Transverse colon (tissue), 4 donors: ENCODE results near the gene PIF1. TPM values are rescaled to one million over a fixed set of nuclear protein-coding genes. Genes with fewer than 3 reads are reported as not detected.
"Not testable (repeated sequence)": the region's sequence is repeated elsewhere in the genome, so short reads cannot be mapped to it uniquely, and the experiment has no call there.

Experiments
- DNase-seq: peaks from one replicate; pipeline ENCODE4 v3.0.0-alpha.2; 2019
- H3K27ac ChIP-seq, 4 donors: fragments of 200-600 bp; sonication (generic); 2 replicates each; pipeline ENCODE4 v1.5.1; 2016 to 2018; ENCODE audit warnings: inconsistent platforms in 4 of 4
- H3K27me3 ChIP-seq: fragments of 200-600 bp; sonication (generic); 2 replicates; pipeline ENCODE4 v1.5.1; 2017; ENCODE audit warnings: inconsistent platforms
- H3K36me3 ChIP-seq, 4 donors: fragments of 200-600 bp; sonication (generic); 2 replicates each; pipeline ENCODE4 v1.5.1; 2017 to 2019; ENCODE audit warnings: inconsistent platforms in 4 of 4
- H3K4me1 ChIP-seq, 4 donors: fragments of 200-600 bp; sonication (generic); 2 replicates each; pipeline ENCODE4 v1.5.1; 2017 to 2020; ENCODE audit warnings: inconsistent platforms in 4 of 4
- H3K4me3 ChIP-seq, 4 donors: fragments of 200-600 bp; sonication (generic); 1 replicate in 1 of 4; 2 replicates in 3 of 4; pipeline versions ENCODE4 v1.5.1 to v1.6.1; 2017 to 2019; ENCODE audit warnings: inconsistent platforms in 4 of 4
- H3K9me3 ChIP-seq, 2 donors: fragments of 200-600 bp; sonication (generic); 2 replicates each; pipeline ENCODE4 v1.5.1; 2017 to 2019; ENCODE audit warnings: inconsistent platforms in 2 of 2
- CTCF ChIP-seq, 5 experiments: fragments of 200-600 bp in 3 of 5; fragments of 450-650 bp in 2 of 5; sonication (generic) in 3 of 5; IDR thresholded peaks; 1 replicate in 2 of 5; 2 replicates in 3 of 5; pipeline ENCODE4 v1.5.1; 2016 to 2017; ENCODE audit warnings: antibody characterized with exemption in 5 of 5, inconsistent platforms in 3 of 5, mild to moderate bottlenecking in 2 of 5, moderate library complexity in 1 of 5
- EP300 ChIP-seq: sonication (generic); formaldehyde crosslinking; IDR thresholded peaks from one replicate; pipeline ENCODE4 v1.6.1; 2017; ENCODE audit warnings: antibody characterized with exemption, low read depth
- POLR2A ChIP-seq: fragments of 450-650 bp; IDR thresholded peaks from one replicate; pipeline ENCODE4 v1.6.1; 2016; ENCODE audit warnings: antibody characterized with exemption, mild to moderate bottlenecking, moderate library complexity
- POLR2AphosphoS5 ChIP-seq, 3 donors: sonication (generic); formaldehyde crosslinking; IDR thresholded peaks; one replicate each; pipeline ENCODE4 v1.6.1; 2016; ENCODE audit warnings: antibody characterized with exemption in 3 of 3
- WGBS, 2 donors: methylation state at CpG; one replicate each; pipeline ENCODE4 v1.1.5; 2018; ENCODE audit warnings: low coverage in 1 of 2; 5-methylcytosine and 5-hydroxymethylcytosine counted together
- in situ Hi-C, 4 donors: fragments of 200-750 bp; cut with MboI; loops; one replicate each; pipeline versions ENCODE4 v1.15.0 to v1.15.1; 2017; ENCODE audit warnings: low sequenced_read_pairs in 3 of 4, low pct_ligation_motif_present in 1 of 4, low pct_unique_long_range_greater_than_20kb in 1 of 4
- intact Hi-C: fragments of 100-400 bp; cut with DNase I; formaldehyde crosslinking; loops from one replicate; pipeline ENCODE4 v1.15.1; 2023; ENCODE audit warnings: low total_unique reads
- total RNA-seq, 4 donors: library from RNA; depleted of rRNA; stranded (reverse); fragments of >200 nt; gene quantifications; one replicate each; pipeline ENCODE4 v1.1.0, GENCODE V29; 2016

PIF1 gene
- total RNA-seq, 4 donors from 2014 or later, result 1.1 to 49.8 (median 2.3) TPM

- Histone ChIP-seq H3K36me3 (no peaks in the 10 kb centered on the region), H3K27me3 (peaks cover 6% of the 10 kb centered on the region), H3K4me3 (peak overlapping the region in 3 of 4 donors; percentile 28 to 59 (median 47)), H3K9me3 (no peaks in the 10 kb centered on the region), H3K27ac (peak overlapping the region; percentile 33 to 72 (median 68)), H3K4me1 (peaks cover 16 to 31% (median 24%) of the 10 kb centered on the region in 4 donors)
- no peak for TF ChIP-seq POLR2A
- no peak for TF ChIP-seq CTCF (IDR thresholded peaks at IDR 0.05)
- TF ChIP-seq EP300, result no peak
- TF ChIP-seq POLR2AphosphoS5 (IDR thresholded peaks at IDR 0.05), result no peak
- DNase-seq, result no peak
- intact Hi-C loops (no loop called here), in situ Hi-C loops (no loop called here)
- 0 to 1% methylated on average over 3 to 17 of the region's 17 CpGs for whole genome bisulfite sequencing, 2 donors
Observed at GRCh38 chr15:64824929-64825430, 467 bp downstream of the PIF1 start.

- no peak overlapping the region for H3K27ac ChIP-seq
- H3K4me3 ChIP-seq, result no peak overlapping the region
- in situ Hi-C loops (no loop called here), intact Hi-C loops (no loop called here)
- no peaks in the 10 kb centered on the region for H3K4me1 ChIP-seq
- no peak for TF ChIP-seq CTCF (IDR thresholded peaks at IDR 0.05)
- TF ChIP-seq POLR2AphosphoS5 (IDR thresholded peaks at IDR 0.05), result no peak
- no peak for TF ChIP-seq POLR2A
- TF ChIP-seq EP300, result no peak
- DNase-seq, result no peak
- no peaks in the 10 kb centered on the region for H3K9me3 ChIP-seq
- WGBS, 2 donors, result 93% methylated on average over 10 of the region's 13 CpGs; no CpG with 5 or more reads in 1 of the 2 donors
- H3K36me3 ChIP-seq, result no peaks in the 10 kb centered on the region
- H3K27me3 ChIP-seq, result no peaks in the 10 kb centered on the region
Observed at GRCh38 chr15:64816452-64816851, 9.0 kb downstream of the PIF1 start.

GRCh38 chr15:64814965-64815364 lies 10.5 kb downstream of the PIF1 start:
- H3K9me3 ChIP-seq, H3K27ac ChIP-seq, H3K27me3 ChIP-seq, H3K4me3 ChIP-seq, H3K4me1 ChIP-seq, H3K36me3 ChIP-seq, intact Hi-C loops, DNase-seq: not testable (repeated sequence)
- in situ Hi-C loops, result loop anchor here in 1 of 4 donors (5.0 kb wide), 1 partner anchor 83 kb away; no protein-coding TSS in a partner anchor
- WGBS, 2 donors, result 76 to 81% methylated on average over 3 to 4 of the region's 4 CpGs

GRCh38 chr15:64814283-64814682 lies 11.2 kb downstream of the PIF1 start:
- H3K9me3 ChIP-seq, H3K27me3 ChIP-seq, H3K4me1 ChIP-seq, H3K36me3 ChIP-seq, H3K27ac ChIP-seq, DNase-seq, intact Hi-C loops, H3K4me3 ChIP-seq: not testable (repeated sequence)
- in situ Hi-C loops, result loop anchor here in 1 of 4 donors (5.0 kb wide), 1 partner anchor 82 kb away; no protein-coding TSS in a partner anchor
- whole genome bisulfite sequencing, 2 donors, result 95% methylated on average over 8 of the region's 8 CpGs; no CpG with 5 or more reads in 1 of the 2 donors

- intact Hi-C loops, result no loop called here
- Histone ChIP-seq H3K4me1 (peaks cover 0 to 7% (median 0%) of the 10 kb centered on the region in 4 donors), H3K4me3 (no peak overlapping the region), H3K27me3 (no peaks in the 10 kb centered on the region), H3K27ac (no peak overlapping the region), H3K9me3 (no peaks in the 10 kb centered on the region), H3K36me3 (no peaks in the 10 kb centered on the region)
- in situ Hi-C loops, result loop anchor here in 1 of 4 donors (5.0 kb wide), 1 partner anchor 81 kb away; no protein-coding TSS in a partner anchor
- WGBS, 2 donors, result 84 to 100% methylated on average over 1 to 6 of the region's 6 CpGs
- DNase-seq, result no peak
- no peak for TF ChIP-seq POLR2A
- TF ChIP-seq EP300, result no peak
- no peak for TF ChIP-seq POLR2AphosphoS5 (IDR thresholded peaks at IDR 0.05)
- no peak for TF ChIP-seq CTCF (IDR thresholded peaks at IDR 0.05)
Observed at GRCh38 chr15:64813075-64813474, 12.4 kb downstream of the PIF1 start.
